Heart right ventricle (tissue), 16 donors: ENCODE results near the gene JUNB. TPM values are rescaled to one million over a fixed set of nuclear protein-coding genes. Genes with fewer than 3 reads are reported as not detected.

ENCODE experiments used
- ATAC-seq, 8 donors: fragments of 200-7000 bp; cut with Tn5 transposase; one replicate each; pipeline ENCODE4 v1.9.1; 2020; ENCODE audit warnings: mild to moderate bottlenecking in 8 of 8, moderate library complexity in 8 of 8, moderate number of reproducible peaks in 1 of 8
- DNase-seq, 2 donors: peaks; one replicate each; pipeline ENCODE4 v3.0.0-alpha.2; 2020
- H3K27ac ChIP-seq, 10 donors: fragments of 200-600 bp; sonication (generic) in 2 of 10; one replicate each; pipeline versions ENCODE4 v1.5.0 to v1.8.0; 2020 to 2022; ENCODE audit warnings: mild to moderate bottlenecking in 3 of 10
- H3K27me3 ChIP-seq, 7 donors: fragments of 200-600 bp; one replicate each; pipeline ENCODE4 v1.8.0; 2021 to 2022; ENCODE audit warnings: mild to moderate bottlenecking in 2 of 7
- H3K36me3 ChIP-seq, 9 donors: fragments of 200-600 bp; sonication (generic) in 1 of 9; one replicate each; pipeline versions ENCODE4 v1.5.0 to v1.8.0; 2020 to 2022; ENCODE audit warnings: mild to moderate bottlenecking in 2 of 9
- H3K4me1 ChIP-seq, 9 donors: fragments of 200-600 bp; sonication (generic) in 1 of 9; one replicate each; pipeline versions ENCODE4 v1.5.0 to v1.8.0; 2020 to 2022; ENCODE audit warnings: mild to moderate bottlenecking in 4 of 9
- H3K4me3 ChIP-seq, 10 donors: fragments of 200-600 bp; sonication (generic) in 2 of 10; one replicate each; pipeline versions ENCODE4 v1.5.0 to v1.8.0; 2020 to 2022; ENCODE audit warnings: mild to moderate bottlenecking in 7 of 10, moderate library complexity in 2 of 10
- H3K9me3 ChIP-seq, 11 donors: fragments of 200-600 bp in 10 of 11; sonication (generic) in 2 of 11; one replicate each; pipeline versions ENCODE4 v1.5.0 to v1.8.0; 2013 to 2022; ENCODE audit warnings: mild to moderate bottlenecking in 2 of 11, control low read depth in 1 of 11, moderate library complexity in 1 of 11
- CTCF ChIP-seq, 9 donors: fragments of 200-600 bp; sonication (generic) in 2 of 9; IDR thresholded peaks; one replicate each; pipeline versions ENCODE4 v1.5.0 to v1.8.0; 2021 to 2022; ENCODE audit warnings: antibody characterized with exemption in 9 of 9, mild to moderate bottlenecking in 5 of 9, moderate library complexity in 1 of 9
- WGBS, 2 donors: extraction: QIAGEN DNeasy Blood & Tissue Kit; methylation state at CpG; one replicate each; pipeline ENCODE4 v1.1.7; 2013; ENCODE audit warnings: inconsistent platforms in 1 of 2; 5-methylcytosine and 5-hydroxymethylcytosine counted together
- intact Hi-C, 10 donors: fragments of 100-400 bp; cut with DNase I; formaldehyde crosslinking; loops; one replicate each; pipeline versions ENCODE4 v1.11.1 to v1.14.2; 2022
- long read RNA-seq, 3 donors: library from polyadenylated mRNA; unstranded; transcript quantifications; one replicate each; pipeline ENCODE4 v2.0.0, GENCODE V29; 2020 to 2021
- polyA plus RNA-seq, 2 donors: library from polyadenylated mRNA; stranded (reverse); fragments of 200-250 nt; gene quantifications; one replicate each; pipeline ENCODE4 v1.2.3, GENCODE V29; 2013
- total RNA-seq, 10 donors: library from RNA; stranded (reverse); fragmentation: NEBNext Ultra II Directional in 3 of 10; extraction: Animal tissue kit (Norgen Biotek cat#: 25700) in 3 of 10; gene quantifications; one replicate each; pipeline versions ENCODE4 v1.2.1 to v1.2.4, GENCODE V29; 2021 to 2023
- donor health status: Arrhythmogenic right ventricular cardiomyopathy.
- donor health status: ischemic (EF 13 %, LVEDD 7.1; RV severe dilation, severe dysfunction).
- donor health status: healthy with polysubstance abuse.
- donor health status: DM: no; HTN: yes; CAD: no.
- donor health status: DM: no; HTN: no; CAD: no.
- donor health status: ischemic (EF 25% LVEDD 6.9; RV normal size, moderate dysfunction).
- donor health status: ischemic (EF 25% LVEDD 5.7; RV mildly dilated, moderate dysfunction).
- donor health status: healthy.
- donor health status: DM: yes; HTN: yes; CAD: no.
- donor health status: Ischemic cardiomyopathy.
- donor health status: ischemic (EF 35%, LVEDD 5.7; RV mildly dilated, moderate dysfunction).
- donor health status: nonischemic (EF 11% LVEDD 7.7; RV severe dilation, severe dysfunction).
- donor health status: DM: yes; HTN: yes; CAD: no.
- donor health status: PGD.
- donor health status: ischemic (EF 29% LVEDD 5.4; RV normal size, mild dysfunction).
- donor health status: nonischemic (EF 23%, LVEDD 6.1; RV moderate dilation, normal function).

Gene JUNB
- total RNA-seq: 100 to 1,000 TPM in 4 of 10 donors, 10 to 100 TPM in 6; 22.4 to 247 (median 70.0) TPM
- polyA plus RNA-seq: 10 to 100 TPM; 41.2 to 65.4 TPM
- long read RNA-seq, donor 1, transcript JUNB-201 (1 exons, 1,820 nt): major isoform, 105 of 105 reads
- long read RNA-seq, donor 1, partial matches to known transcripts: 0 of 105 reads
- long read RNA-seq, donor 1, other reads (novel, unspliced or antisense): 0 of 105 reads
- long read RNA-seq, donor 2, transcript JUNB-201 (1 exons, 1,820 nt): major isoform, 73 of 73 reads
- long read RNA-seq, donor 2, partial matches to known transcripts: 0 of 73 reads
- long read RNA-seq, donor 2, other reads (novel, unspliced or antisense): 0 of 73 reads
- long read RNA-seq, donor 3, transcript JUNB-201 (1 exons, 1,820 nt): major isoform, 2,047 of 2,047 reads
- long read RNA-seq, donor 3, partial matches to known transcripts: 0 of 2,047 reads
- long read RNA-seq, donor 3, other reads (novel, unspliced or antisense): 0 of 2,047 reads

- TF ChIP-seq CTCF (IDR thresholded peaks at IDR 0.05): no peak
- intact Hi-C loops: loop anchor here in 6 of 10 donors (1.0 to 10.0 kb wide), 6 partner anchors 13 to 363 kb away; partner anchors contain the start of genes IER2 (in 2 of the 6), STX10 (in 2 of the 6) and TNPO2 (in 1 of the 6)
- H3K36me3 ChIP-seq: peaks cover 0 to 15% (median 0%) of the 10 kb centered on the region in 9 donors
Observed at GRCh38 chr19:12791345-12792050, at the start of gene JUNB. JUNB (plus strand) TSS chr19:12791486; CDS start chr19:12791772, 286 bp downstream.

GRCh38 chr19:12745166-12745897 lies 46.0 kb upstream of the JUNB start:
- H3K36me3 ChIP-seq: peaks cover 0 to 77% (median 35%) of the 10 kb centered on the region in 9 donors
- no peak overlapping the region for H3K4me3 ChIP-seq
- H3K4me1 ChIP-seq: no peaks in the 10 kb centered on the region
- H3K27me3 ChIP-seq: peaks cover 0 to 14% (median 10%) of the 10 kb centered on the region in 7 donors
- H3K9me3 ChIP-seq: peaks cover 0 to 9% (median 0%) of the 10 kb centered on the region in 11 donors
- TF ChIP-seq CTCF (IDR thresholded peaks at IDR 0.05): no peak
- H3K27ac ChIP-seq: no peak overlapping the region
- DNase-seq (no peak), ATAC-seq (no peak)
- intact Hi-C loops: no loop called here
- 84 to 90% methylated on average over 22 of the region's 22 CpGs for WGBS, 2 donors

More at GRCh38 chr19:12791345-12792050, at the start of gene JUNB:
- peak within 1 kb of the TSS; percentile 64 to 100 (median 85) for H3K4me3 ChIP-seq
- peak within 1 kb of the TSS; percentile 94 to 100 (median 99) for H3K27ac ChIP-seq
- H3K4me1 ChIP-seq: peaks cover 24 to 66% (median 56%) of the 10 kb centered on the region in 9 donors
- peak; percentile 98 for DNase-seq
- WGBS, 2 donors: 0 to 1% methylated on average over 73 of the region's 73 CpGs
- H3K9me3 ChIP-seq: no peaks in the 10 kb centered on the region
- peak; percentile 55 to 77 (median 72) for ATAC-seq
- H3K27me3 ChIP-seq: no peaks in the 10 kb centered on the region

GRCh38 chr19:12748489-12748888 lies 42.8 kb upstream of the JUNB start:
- no peak overlapping the region for H3K27ac ChIP-seq
- peaks cover 0 to 41% (median 23%) of the 10 kb centered on the region in 7 donors for H3K27me3 ChIP-seq
- peaks cover 0 to 45% (median 35%) of the 10 kb centered on the region in 9 donors for H3K36me3 ChIP-seq
- no peaks in the 10 kb centered on the region for H3K4me1 ChIP-seq
- intact Hi-C loops: no loop called here
- H3K4me3 ChIP-seq: no peak overlapping the region
- WGBS, 2 donors: 61 to 65% methylated on average over 6 of the region's 6 CpGs
- no peak for ATAC-seq
- peaks cover 0 to 9% (median 0%) of the 10 kb centered on the region in 11 donors for H3K9me3 ChIP-seq
- no peak for TF ChIP-seq CTCF (IDR thresholded peaks at IDR 0.05)
- DNase-seq: no peak
